A549 (cell line): Measurements from ENCODE around the gene HSD17B2.

Source experiments
- BHLHE40 ChIP-seq: IDR thresholded peaks from 2 replicates; pipeline ENCODE4 v1.6.1; 2012; ENCODE audit warnings: low read depth, low read length, inconsistent platforms
- CHD2 ChIP-seq: fragments of 150-350 bp; IDR thresholded peaks from 2 replicates; pipeline ENCODE4 v1.6.1; 2014; ENCODE audit warnings: low read length; ENCODE audit not compliant: partially characterized antibody
- GATA3 ChIP-seq: IDR thresholded peaks from 2 replicates; pipeline ENCODE4 v1.6.1; 2012; ENCODE audit warnings: borderline replicate concordance
- HOXA7 ChIP-seq: fragments of 250-450 bp; sonication (Bioruptor Pico); IDR thresholded peaks from 2 replicates; pipeline ENCODE4 v1.5.0; 2020; ENCODE audit warnings: mild to moderate bottlenecking, moderate library complexity
- POLR2A ChIP-seq: IDR thresholded peaks from 2 replicates; pipeline ENCODE4 v1.6.1; 2012; ENCODE audit warnings: mild to moderate bottlenecking, low read length
- TF ChIP-seq, protein P1 (sequence below): fragments of >200 bp; sonication (Bioruptor Twin); formaldehyde crosslinking; IDR thresholded peaks from 3 replicates; pipeline ENCODE4 v1.5.1; 2016
- TF ChIP-seq, protein P2 (sequence below): IDR thresholded peaks from 2 replicates; pipeline ENCODE4 v1.6.1; 2012
- TF ChIP-seq, protein P3 (sequence below): IDR thresholded peaks from 2 replicates; pipeline ENCODE4 v1.6.1; 2012

- TF ChIP-seq, protein P1, sequence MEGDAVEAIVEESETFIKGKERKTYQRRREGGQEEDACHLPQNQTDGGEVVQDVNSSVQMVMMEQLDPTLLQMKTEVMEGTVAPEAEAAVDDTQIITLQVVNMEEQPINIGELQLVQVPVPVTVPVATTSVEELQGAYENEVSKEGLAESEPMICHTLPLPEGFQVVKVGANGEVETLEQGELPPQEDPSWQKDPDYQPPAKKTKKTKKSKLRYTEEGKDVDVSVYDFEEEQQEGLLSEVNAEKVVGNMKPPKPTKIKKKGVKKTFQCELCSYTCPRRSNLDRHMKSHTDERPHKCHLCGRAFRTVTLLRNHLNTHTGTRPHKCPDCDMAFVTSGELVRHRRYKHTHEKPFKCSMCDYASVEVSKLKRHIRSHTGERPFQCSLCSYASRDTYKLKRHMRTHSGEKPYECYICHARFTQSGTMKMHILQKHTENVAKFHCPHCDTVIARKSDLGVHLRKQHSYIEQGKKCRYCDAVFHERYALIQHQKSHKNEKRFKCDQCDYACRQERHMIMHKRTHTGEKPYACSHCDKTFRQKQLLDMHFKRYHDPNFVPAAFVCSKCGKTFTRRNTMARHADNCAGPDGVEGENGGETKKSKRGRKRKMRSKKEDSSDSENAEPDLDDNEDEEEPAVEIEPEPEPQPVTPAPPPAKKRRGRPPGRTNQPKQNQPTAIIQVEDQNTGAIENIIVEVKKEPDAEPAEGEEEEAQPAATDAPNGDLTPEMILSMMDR = no peak
- TF ChIP-seq, protein P2, sequence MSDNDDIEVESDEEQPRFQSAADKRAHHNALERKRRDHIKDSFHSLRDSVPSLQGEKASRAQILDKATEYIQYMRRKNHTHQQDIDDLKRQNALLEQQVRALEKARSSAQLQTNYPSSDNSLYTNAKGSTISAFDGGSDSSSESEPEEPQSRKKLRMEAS = no peak
- TF ChIP-seq GATA3 (no peak), CHD2 (no peak), HOXA7 (CRISPR knock-in tag) (no peak), POLR2A (no peak), BHLHE40 (no peak)
- TF ChIP-seq, protein P3, sequence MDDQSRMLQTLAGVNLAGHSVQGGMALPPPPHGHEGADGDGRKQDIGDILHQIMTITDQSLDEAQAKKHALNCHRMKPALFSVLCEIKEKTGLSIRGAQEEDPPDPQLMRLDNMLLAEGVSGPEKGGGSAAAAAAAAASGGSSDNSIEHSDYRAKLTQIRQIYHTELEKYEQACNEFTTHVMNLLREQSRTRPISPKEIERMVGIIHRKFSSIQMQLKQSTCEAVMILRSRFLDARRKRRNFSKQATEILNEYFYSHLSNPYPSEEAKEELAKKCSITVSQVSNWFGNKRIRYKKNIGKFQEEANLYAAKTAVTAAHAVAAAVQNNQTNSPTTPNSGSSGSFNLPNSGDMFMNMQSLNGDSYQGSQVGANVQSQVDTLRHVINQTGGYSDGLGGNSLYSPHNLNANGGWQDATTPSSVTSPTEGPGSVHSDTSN = no peak
Observed at GRCh38 chr16:82007189-82007588, 27.9 kb upstream of the HSD17B2 start.
